Keratinocyte (primary cell): ENCODE measurements around the gene RPP21. TPM values are rescaled to one million over a fixed set of nuclear protein-coding genes. Genes with fewer than 3 reads are reported as not detected.

Source experiments
- DNase-seq: peaks from one replicate; pipeline ENCODE4 v3.0.0-alpha.2; 2011; ENCODE audit warnings: low read depth, missing footprints, low spot score
- FAIRE-seq: peaks from 2 replicates; lab custom pipeline; 2011; peaks lifted over from hg19 to GRCh38; lab: Jason Lieb, UNC
- H2AFZ ChIP-seq: 2 replicates; pipeline ENCODE4 v1.6.0; 2012; ENCODE audit warnings: low read length, control low read depth, inconsistent platforms; ENCODE audit not compliant: control insufficient read depth
- H3K27ac ChIP-seq: 2 replicates; pipeline ENCODE4 v1.5.1; 2011; ENCODE audit warnings: low read length; ENCODE audit not compliant: control insufficient read depth, insufficient read depth
- H3K27me3 ChIP-seq: 3 replicates; pipeline ENCODE4 v1.6.0; 2011; ENCODE audit warnings: low read length; ENCODE audit not compliant: control insufficient read depth, insufficient read depth; ENCODE audit errors: extremely low read depth
- H3K36me3 ChIP-seq, 2 experiments: 2 replicates in 1 of 2; 3 replicates in 1 of 2; pipeline ENCODE4 v1.5.1; 2011; ENCODE audit warnings: low read length in 2 of 2, mild to moderate bottlenecking in 1 of 2; ENCODE audit not compliant: control insufficient read depth in 2 of 2, insufficient read depth in 2 of 2; ENCODE audit errors: extremely low read depth in 1 of 2
- H3K4me1 ChIP-seq: 3 replicates; pipeline ENCODE4 v1.5.1; 2011; ENCODE audit warnings: low read length; ENCODE audit not compliant: control insufficient read depth, insufficient read depth; ENCODE audit errors: extremely low read depth
- H3K4me2 ChIP-seq: 3 replicates; pipeline ENCODE4 v1.6.0; 2011; ENCODE audit warnings: low read depth, low read length; ENCODE audit not compliant: control insufficient read depth, insufficient read depth; ENCODE audit errors: extremely low read depth
- H3K4me3 ChIP-seq, 3 experiments: fragments of 200-600 bp in 1 of 3; sonication (generic) in 1 of 3; 2 replicates in 2 of 3; 3 replicates in 1 of 3; pipeline ENCODE4 v1.5.1; 2011 to 2016; ENCODE audit warnings: low read length in 3 of 3, mild to moderate bottlenecking in 3 of 3, control low read depth in 2 of 3, inconsistent platforms in 1 of 3, low read depth in 1 of 3, mixed read lengths in 1 of 3, mixed run types in 1 of 3, moderate library complexity in 1 of 3; ENCODE audit not compliant: control insufficient read depth in 2 of 3, insufficient read depth in 2 of 3; ENCODE audit errors: extremely low read depth in 1 of 3
- H3K79me2 ChIP-seq: 2 replicates; pipeline ENCODE4 v1.6.0; 2012; ENCODE audit warnings: low read length; ENCODE audit not compliant: control insufficient read depth, insufficient read depth
- H3K9ac ChIP-seq: 3 replicates; pipeline ENCODE4 v1.6.0; 2011; ENCODE audit warnings: low read length; ENCODE audit not compliant: control insufficient read depth, insufficient read depth; ENCODE audit errors: extremely low read depth
- H3K9me1 ChIP-seq: 3 replicates; pipeline ENCODE4 v1.6.0; 2011; ENCODE audit warnings: low read length; ENCODE audit not compliant: control insufficient read depth, insufficient read depth; ENCODE audit errors: extremely low read depth
- H3K9me3 ChIP-seq: 2 replicates; pipeline ENCODE4 v1.5.1; 2012; ENCODE audit warnings: low read depth, low read length; ENCODE audit not compliant: control insufficient read depth
- H4K20me1 ChIP-seq: 3 replicates; pipeline ENCODE4 v1.6.0; 2011; ENCODE audit warnings: low read length; ENCODE audit not compliant: control insufficient read depth, insufficient read depth; ENCODE audit errors: extremely low read depth
- EZH2 ChIP-seq: IDR thresholded peaks from one replicate; pipeline ENCODE4 v1.6.1; 2012; ENCODE audit warnings: inconsistent platforms, mild to moderate bottlenecking, low read length, moderate library complexity
- dilution Hi-C: fragments of 300-500 bp; cut with MboI; formaldehyde crosslinking; loops from one replicate; pipeline ENCODE4 v1.7.0; 2020; ENCODE audit warnings: low sequenced_read_pairs; ENCODE audit not compliant: extremely low pct_ligation_motif_present
- polyA plus RNA-seq, 5 experiments: library from polyadenylated mRNA; depleted of rRNA in 3 of 5; stranded (reverse) in 3 of 5; stranded (forward) in 1 of 5; unstranded in 1 of 5; fragments of >200 nt; gene quantifications; 1 replicate in 1 of 5; 2 replicates in 3 of 5; 3 replicates in 1 of 5; pipeline versions ENCODE4 v1.2.1 to v1.2.3, GENCODE V29; 2011 to 2012; ENCODE audit warnings: missing spikeins in 2 of 5, low read depth in 1 of 5, low replicate concordance in 1 of 5
- small RNA-seq, 3 experiments: library from RNA; depleted of rRNA; stranded (forward); fragments of <200 nt; gene quantifications; one replicate each; pipeline ENCODE3, GENCODE V24; 2012; ENCODE audit warnings: low read depth in 3 of 3, low replicate concordance in 1 of 3; ENCODE audit not compliant: insufficient read length in 3 of 3
- TF ChIP-seq, protein P1 (sequence below), 3 experiments: IDR thresholded peaks in 1 of 3; conservative IDR thresholded peaks in 1 of 3; optimal IDR thresholded peaks in 1 of 3; 2 replicates in 2 of 3; 3 replicates in 1 of 3; pipeline versions ENCODE3 to v1.5.1; 2011; ENCODE audit warnings: low read length in 3 of 3, mild to moderate bottlenecking in 3 of 3, moderate library complexity in 2 of 3, control low read depth in 1 of 3, inconsistent platforms in 1 of 3; ENCODE audit not compliant: insufficient read depth in 2 of 3; ENCODE audit errors: extremely low read depth in 1 of 3

Gene RPP21
- polyA plus RNA-seq, 1 donor (not counting 4 experiments of a cell fraction or from before 2014, with no cell fraction given), result 25.7 TPM

DNA sequence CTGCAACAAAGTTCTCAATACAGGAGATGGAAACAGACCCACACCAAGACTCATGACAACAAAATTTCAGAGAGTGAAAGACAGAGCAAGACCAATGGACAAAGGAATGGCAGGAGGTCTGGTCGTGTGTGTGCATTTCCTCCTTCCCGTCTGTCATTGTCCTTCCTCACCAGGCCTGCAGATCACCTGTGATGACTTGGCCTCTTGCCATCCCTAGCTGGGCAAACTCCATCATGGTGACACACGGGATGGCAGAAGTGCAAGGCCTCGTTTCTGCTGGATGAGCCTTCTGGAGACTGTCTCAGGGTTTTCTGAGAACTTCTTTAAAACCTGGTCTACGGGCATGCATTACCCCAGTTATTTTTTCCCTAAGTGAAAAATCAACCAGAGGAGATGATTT is 49.2 kb downstream of the RPP21 start:
- no peak overlapping the region for H3K4me3 ChIP-seq
- H3K36me3 ChIP-seq, result no peaks in the 10 kb centered on the region
- H3K9me1 ChIP-seq, result no peaks in the 10 kb centered on the region
- no peaks in the 10 kb centered on the region for H3K4me1 ChIP-seq
- H3K4me2 ChIP-seq, result no peak overlapping the region
- TF ChIP-seq, protein P1, sequence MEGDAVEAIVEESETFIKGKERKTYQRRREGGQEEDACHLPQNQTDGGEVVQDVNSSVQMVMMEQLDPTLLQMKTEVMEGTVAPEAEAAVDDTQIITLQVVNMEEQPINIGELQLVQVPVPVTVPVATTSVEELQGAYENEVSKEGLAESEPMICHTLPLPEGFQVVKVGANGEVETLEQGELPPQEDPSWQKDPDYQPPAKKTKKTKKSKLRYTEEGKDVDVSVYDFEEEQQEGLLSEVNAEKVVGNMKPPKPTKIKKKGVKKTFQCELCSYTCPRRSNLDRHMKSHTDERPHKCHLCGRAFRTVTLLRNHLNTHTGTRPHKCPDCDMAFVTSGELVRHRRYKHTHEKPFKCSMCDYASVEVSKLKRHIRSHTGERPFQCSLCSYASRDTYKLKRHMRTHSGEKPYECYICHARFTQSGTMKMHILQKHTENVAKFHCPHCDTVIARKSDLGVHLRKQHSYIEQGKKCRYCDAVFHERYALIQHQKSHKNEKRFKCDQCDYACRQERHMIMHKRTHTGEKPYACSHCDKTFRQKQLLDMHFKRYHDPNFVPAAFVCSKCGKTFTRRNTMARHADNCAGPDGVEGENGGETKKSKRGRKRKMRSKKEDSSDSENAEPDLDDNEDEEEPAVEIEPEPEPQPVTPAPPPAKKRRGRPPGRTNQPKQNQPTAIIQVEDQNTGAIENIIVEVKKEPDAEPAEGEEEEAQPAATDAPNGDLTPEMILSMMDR (optimal IDR thresholded peaks at IDR 0.05 in 1 of 3, IDR thresholded peaks at IDR 0.05 in 1 of 3, conservative IDR thresholded peaks at IDR 0.05 in 1 of 3; ENCODE audit: extremely low read depth in 1 of 3, insufficient read depth in 2 of 3, low read length in 3 of 3), result no peak
- no peak for TF ChIP-seq EZH2
- dilution Hi-C loops, result no loop called here
- FAIRE-seq (no peak), DNase-seq (no peak)
- no peak overlapping the region for H2AFZ ChIP-seq
- no peaks in the 10 kb centered on the region for H3K9me3 ChIP-seq
- H3K27ac ChIP-seq, result no peak overlapping the region
- no peaks in the 10 kb centered on the region for H4K20me1 ChIP-seq
- H3K9ac ChIP-seq, result no peak overlapping the region
- no peaks in the 10 kb centered on the region for H3K79me2 ChIP-seq
- H3K27me3 ChIP-seq, result peaks cover 31% of the 10 kb centered on the region

Small RNA genes lying within 50 kb of the gene (small RNA-seq; reads per million reads assigned to genes)
- 0 reads per million in 3 experiments for gene HLA-N

Other genes starting within 250 kb of the RPP21 start
- 0.06 TPM in 1 of 3 replicates, not detected in the others for gene TRIM31, start 232.1 kb upstream of the RPP21 start, polyA plus RNA-seq
- not detected in 3 replicates for gene TRIM40, start 209.0 kb upstream of the RPP21 start, polyA plus RNA-seq
- not detected in 3 replicates for gene TRIM10, start 183.9 kb upstream of the RPP21 start, polyA plus RNA-seq
- not detected in 3 replicates for gene TRIM15, start 181.6 kb upstream of the RPP21 start, polyA plus RNA-seq
- gene TRIM26, start 131.8 kb upstream of the RPP21 start, polyA plus RNA-seq, result 34.3 to 37.1 TPM (median 34.7 TPM) in 3 replicates
- 6.4 to 7.9 TPM (median 7.4 TPM) in 3 replicates for gene TRIM39, start 18.2 kb upstream of the RPP21 start, polyA plus RNA-seq
- gene HLA-E, start 144.4 kb downstream of the RPP21 start, polyA plus RNA-seq, result 108 to 177 TPM (median 123 TPM) in 3 replicates
- 28.7 to 48.2 TPM (median 39.5 TPM) in 3 replicates for gene GNL1, start 211.3 kb downstream of the RPP21 start, polyA plus RNA-seq
- 5.4 to 6.4 TPM (median 6.1 TPM) in 3 replicates for gene PRR3, start 212.1 kb downstream of the RPP21 start, polyA plus RNA-seq
- 22.6 to 67.1 TPM (median 30.0 TPM) in 3 replicates for gene ABCF1, start 226.3 kb downstream of the RPP21 start, polyA plus RNA-seq